Thoracic aorta (tissue), 2 donors: Measurements from ENCODE around the gene ZSWIM2. TPM values are rescaled to one million over a fixed set of nuclear protein-coding genes. Genes with fewer than 3 reads are reported as not detected.

Experiments
- ATAC-seq: fragments of 150-250 bp; one replicate; pipeline ENCODE4 v1.8.0; 2017; ENCODE audit warnings: low read depth; ENCODE audit not compliant: insufficient number of reproducible peaks, low FRiP score
- DNase-seq: peaks from one replicate; pipeline ENCODE4 v3.0.0-alpha.2; 2020; ENCODE audit warnings: low spot score
- H3K27ac ChIP-seq, 2 donors: fragments of 200-600 bp; sonication (generic); 1 replicate in 1 of 2; 2 replicates in 1 of 2; pipeline ENCODE4 v1.5.1; 2016; ENCODE audit warnings: mild to moderate bottlenecking in 2 of 2, moderate library complexity in 2 of 2
- H3K27me3 ChIP-seq: fragments of 200-600 bp; sonication (generic); replicated peaks from 2 replicates; pipeline ENCODE4 v1.6.0; 2016; ENCODE audit warnings: mild to moderate bottlenecking; ENCODE audit not compliant: insufficient read depth
- H3K36me3 ChIP-seq: fragments of 200-600 bp; sonication (generic); one replicate; pipeline ENCODE4 v1.5.1; 2016
- H3K4me1 ChIP-seq, 2 donors: fragments of 200-600 bp; sonication (generic); 1 replicate in 1 of 2; 2 replicates in 1 of 2; pipeline versions ENCODE4 v1.5.1 to v1.6.0; 2016; ENCODE audit warnings: low read depth in 2 of 2, mild to moderate bottlenecking in 1 of 2; ENCODE audit not compliant: control insufficient read depth in 1 of 2
- H3K4me3 ChIP-seq: fragments of 200-600 bp; sonication (generic); 2 replicates; pipeline ENCODE4 v1.5.1; 2016; ENCODE audit warnings: mild to moderate bottlenecking
- H3K9me3 ChIP-seq: fragments of 200-600 bp; sonication (generic); 2 replicates; pipeline ENCODE4 v1.5.1; 2016
- total RNA-seq, 2 donors: library from RNA; depleted of rRNA; stranded (reverse); fragments of >200 nt; gene quantifications; one replicate each; pipeline versions ENCODE4 v1.1.0 to v1.2.3, GENCODE V29; 2016
- TF ChIP-seq, protein P1 (sequence below): fragments of 200-600 bp; sonication (generic); IDR thresholded peaks from one replicate; pipeline ENCODE4 v1.5.1; 2019; ENCODE audit warnings: antibody characterized with exemption

Gene ZSWIM2
- total RNA-seq, 2 donors from 2014 or later: not detected

DNA sequence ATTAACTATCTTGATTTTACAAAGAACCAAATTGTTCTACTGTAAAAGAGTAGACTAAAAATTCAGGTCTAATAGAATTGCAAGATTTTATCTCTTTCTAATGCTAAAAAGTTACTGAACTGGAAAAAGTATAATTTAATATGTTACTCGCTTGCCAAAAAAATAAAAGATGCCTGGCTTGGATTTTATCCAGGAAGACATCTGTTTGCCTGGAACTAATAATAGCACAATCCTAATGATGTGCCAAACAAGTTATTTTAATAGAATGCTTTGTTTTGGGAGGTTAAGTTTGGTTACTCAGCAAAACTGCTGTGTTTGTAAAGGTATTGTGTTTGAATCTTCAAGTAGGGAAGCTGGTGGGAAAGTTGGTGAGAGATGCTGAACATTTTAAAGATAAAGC is 19.4 kb upstream of the ZSWIM2 start:
- DNase-seq (no peak), ATAC-seq (no peak)

DNA sequence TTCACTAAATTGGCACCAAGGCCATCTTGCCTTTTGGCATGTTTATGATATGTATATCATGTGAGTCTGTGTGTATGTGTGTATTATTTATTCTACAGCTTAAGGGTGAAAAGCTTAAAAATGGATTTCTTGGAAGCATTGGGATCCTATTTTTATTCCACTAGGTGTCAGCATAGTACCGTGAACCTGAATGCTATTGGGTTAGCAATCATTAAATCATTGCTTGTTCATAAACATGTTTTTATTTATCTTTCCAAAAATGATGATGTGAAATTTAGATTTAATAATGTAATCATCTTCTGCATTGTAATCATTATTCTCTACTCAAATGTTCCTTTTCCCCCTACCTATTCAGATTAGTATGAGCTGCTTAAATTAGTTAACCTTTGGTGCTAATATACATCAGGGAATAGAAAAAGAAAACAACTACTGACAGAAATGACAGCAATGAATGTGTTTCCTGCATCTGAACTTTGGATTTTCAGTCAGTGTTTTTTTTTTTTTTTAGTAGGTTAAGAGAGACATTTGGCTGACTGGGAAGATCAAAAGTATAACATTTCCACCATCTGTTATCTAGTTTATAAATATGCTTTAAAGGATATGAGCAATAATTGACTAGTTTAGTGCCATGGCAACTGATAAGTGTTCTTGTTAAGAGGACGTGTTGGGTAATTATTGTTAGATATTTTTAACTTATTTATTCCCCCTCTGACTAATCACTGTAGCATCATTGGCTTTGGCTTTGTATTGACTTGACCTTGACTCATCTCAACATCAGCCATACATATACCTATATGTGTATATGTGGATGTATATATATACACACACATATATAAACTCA is 14.1 kb upstream of the ZSWIM2 start:
- DNase-seq: no peak
- Histone ChIP-seq H3K4me1 (no peaks in the 10 kb centered on the region), H3K27ac (no peak overlapping the region), H3K4me3 (no peak overlapping the region), H3K27me3 (no peaks in the 10 kb centered on the region), H3K9me3 (no peaks in the 10 kb centered on the region), H3K36me3 (no peaks in the 10 kb centered on the region)
- ATAC-seq: no peak
- TF ChIP-seq, protein P1, sequence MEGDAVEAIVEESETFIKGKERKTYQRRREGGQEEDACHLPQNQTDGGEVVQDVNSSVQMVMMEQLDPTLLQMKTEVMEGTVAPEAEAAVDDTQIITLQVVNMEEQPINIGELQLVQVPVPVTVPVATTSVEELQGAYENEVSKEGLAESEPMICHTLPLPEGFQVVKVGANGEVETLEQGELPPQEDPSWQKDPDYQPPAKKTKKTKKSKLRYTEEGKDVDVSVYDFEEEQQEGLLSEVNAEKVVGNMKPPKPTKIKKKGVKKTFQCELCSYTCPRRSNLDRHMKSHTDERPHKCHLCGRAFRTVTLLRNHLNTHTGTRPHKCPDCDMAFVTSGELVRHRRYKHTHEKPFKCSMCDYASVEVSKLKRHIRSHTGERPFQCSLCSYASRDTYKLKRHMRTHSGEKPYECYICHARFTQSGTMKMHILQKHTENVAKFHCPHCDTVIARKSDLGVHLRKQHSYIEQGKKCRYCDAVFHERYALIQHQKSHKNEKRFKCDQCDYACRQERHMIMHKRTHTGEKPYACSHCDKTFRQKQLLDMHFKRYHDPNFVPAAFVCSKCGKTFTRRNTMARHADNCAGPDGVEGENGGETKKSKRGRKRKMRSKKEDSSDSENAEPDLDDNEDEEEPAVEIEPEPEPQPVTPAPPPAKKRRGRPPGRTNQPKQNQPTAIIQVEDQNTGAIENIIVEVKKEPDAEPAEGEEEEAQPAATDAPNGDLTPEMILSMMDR: peak; percentile 70

More for the DNA sequence above, 19.4 kb upstream of the ZSWIM2 start:
- no peak overlapping the region for H3K27ac ChIP-seq
- TF ChIP-seq, protein P1: no peak
- H3K9me3 ChIP-seq: no peaks in the 10 kb centered on the region
- H3K4me3 ChIP-seq: no peak overlapping the region
- H3K36me3 ChIP-seq: no peaks in the 10 kb centered on the region
- H3K27me3 ChIP-seq: no peaks in the 10 kb centered on the region
- H3K4me1 ChIP-seq: no peaks in the 10 kb centered on the region

DNA sequence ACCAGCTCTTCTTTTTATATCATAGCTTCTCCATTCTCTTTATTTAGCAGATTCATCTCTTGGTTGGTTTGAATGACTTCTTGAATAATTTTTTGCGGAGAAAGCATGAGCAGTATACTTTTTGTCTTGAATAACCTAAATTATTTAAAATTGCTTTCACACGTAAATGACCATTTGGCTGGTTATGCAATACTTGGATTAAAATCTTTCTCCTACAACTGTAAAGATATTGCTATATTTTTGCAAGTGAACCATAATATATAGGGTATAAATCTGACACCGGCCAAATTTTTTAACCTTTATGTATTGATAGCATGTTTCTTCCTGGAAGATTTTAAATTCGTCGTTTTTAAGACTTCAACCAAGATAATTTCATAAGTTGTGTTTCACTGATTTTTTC is 6.2 kb upstream of the ZSWIM2 start:
- Histone ChIP-seq H3K27me3 (no peaks in the 10 kb centered on the region), H3K4me3 (no peak overlapping the region), H3K4me1 (no peaks in the 10 kb centered on the region), H3K36me3 (no peaks in the 10 kb centered on the region), H3K9me3 (no peaks in the 10 kb centered on the region), H3K27ac (no peak overlapping the region)
- ATAC-seq (no peak), DNase-seq (no peak)
- TF ChIP-seq, protein P1: no peak

DNA sequence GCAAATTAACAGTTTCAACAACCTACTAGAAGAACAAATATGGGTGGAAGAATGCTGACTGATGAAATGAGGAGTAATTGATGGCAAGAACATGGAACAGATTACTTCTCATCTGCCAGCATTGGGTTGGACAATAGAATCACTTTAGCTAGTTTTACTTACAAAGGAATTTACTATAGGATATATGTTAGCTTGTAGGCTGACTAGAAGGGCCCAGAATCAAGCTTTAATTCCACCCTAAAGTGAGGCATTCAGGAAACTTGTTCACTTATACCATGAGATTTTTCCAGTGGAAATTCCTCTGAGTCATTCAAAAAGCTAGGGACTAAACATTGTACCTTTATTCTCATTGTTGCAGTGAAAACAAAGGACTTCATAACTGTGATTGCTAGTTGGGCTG is 5.0 kb upstream of the ZSWIM2 start:
- Histone ChIP-seq H3K27me3 (no peaks in the 10 kb centered on the region), H3K27ac (no peak overlapping the region), H3K36me3 (no peaks in the 10 kb centered on the region), H3K9me3 (no peaks in the 10 kb centered on the region), H3K4me3 (no peak overlapping the region), H3K4me1 (peaks cover under 1 to 4% of the 10 kb centered on the region in 2 donors)
- TF ChIP-seq, protein P1: no peak
- ATAC-seq: peak; percentile 40
- no peak for DNase-seq

DNA sequence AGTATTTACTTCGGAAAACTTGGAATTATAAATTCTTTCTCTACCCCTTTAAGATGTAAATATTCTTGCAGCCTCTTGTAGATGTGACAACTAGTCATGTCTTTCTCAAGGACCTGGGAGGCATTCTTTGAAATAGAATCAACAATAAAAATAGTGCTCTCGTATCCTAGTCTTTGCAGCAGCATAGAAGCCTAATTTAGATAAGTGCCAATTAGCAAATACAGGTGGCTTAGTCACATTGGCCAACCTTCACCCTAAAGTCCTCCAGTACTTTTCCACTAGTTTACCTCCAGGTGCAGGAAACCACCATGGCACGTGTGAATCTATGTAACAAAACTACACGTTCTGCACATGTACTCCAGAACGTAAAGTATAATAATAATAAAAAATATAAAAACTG is 3.5 kb upstream of the ZSWIM2 start:
- DNase-seq (no peak), ATAC-seq (no peak)
- Histone ChIP-seq H3K27ac (no peak overlapping the region), H3K4me3 (no peak overlapping the region), H3K36me3 (no peaks in the 10 kb centered on the region), H3K9me3 (no peaks in the 10 kb centered on the region), H3K4me1 (peaks cover 4 to 6% of the 10 kb centered on the region in 2 donors), H3K27me3 (no peaks in the 10 kb centered on the region)
- TF ChIP-seq, protein P1: no peak
